Upper lobe of left lung (tissue), 4 donors: ENCODE data around the gene FBXO45.
A peak's percentile ranks its signal among the peaks of the same experiment; 100 is the strongest.

ENCODE experiments used
- EP300 ChIP-seq, 4 donors: sonication (generic); formaldehyde crosslinking; IDR thresholded peaks; one replicate each; pipeline ENCODE4 v1.5.1; 2017; ENCODE audit warnings: antibody characterized with exemption in 4 of 4, control low read depth in 2 of 4
- POLR2A ChIP-seq, 4 donors: fragments of 450-650 bp; IDR thresholded peaks; one replicate each; pipeline ENCODE4 v1.5.1; 2016 to 2017; ENCODE audit warnings: antibody characterized with exemption in 4 of 4, mild to moderate bottlenecking in 2 of 4
- POLR2AphosphoS5 ChIP-seq, 2 donors: sonication (generic); formaldehyde crosslinking; IDR thresholded peaks; one replicate each; pipeline ENCODE4 v1.5.1; 2017; ENCODE audit warnings: antibody characterized with exemption in 2 of 2
- TF ChIP-seq, protein P1 (sequence below), 6 experiments: fragments of 450-650 bp in 4 of 6; fragments of 200-600 bp in 2 of 6; sonication (generic) in 2 of 6; IDR thresholded peaks; one replicate each; pipeline ENCODE4 v1.5.1; 2016 to 2019; ENCODE audit warnings: antibody characterized with exemption in 6 of 6

DNA sequence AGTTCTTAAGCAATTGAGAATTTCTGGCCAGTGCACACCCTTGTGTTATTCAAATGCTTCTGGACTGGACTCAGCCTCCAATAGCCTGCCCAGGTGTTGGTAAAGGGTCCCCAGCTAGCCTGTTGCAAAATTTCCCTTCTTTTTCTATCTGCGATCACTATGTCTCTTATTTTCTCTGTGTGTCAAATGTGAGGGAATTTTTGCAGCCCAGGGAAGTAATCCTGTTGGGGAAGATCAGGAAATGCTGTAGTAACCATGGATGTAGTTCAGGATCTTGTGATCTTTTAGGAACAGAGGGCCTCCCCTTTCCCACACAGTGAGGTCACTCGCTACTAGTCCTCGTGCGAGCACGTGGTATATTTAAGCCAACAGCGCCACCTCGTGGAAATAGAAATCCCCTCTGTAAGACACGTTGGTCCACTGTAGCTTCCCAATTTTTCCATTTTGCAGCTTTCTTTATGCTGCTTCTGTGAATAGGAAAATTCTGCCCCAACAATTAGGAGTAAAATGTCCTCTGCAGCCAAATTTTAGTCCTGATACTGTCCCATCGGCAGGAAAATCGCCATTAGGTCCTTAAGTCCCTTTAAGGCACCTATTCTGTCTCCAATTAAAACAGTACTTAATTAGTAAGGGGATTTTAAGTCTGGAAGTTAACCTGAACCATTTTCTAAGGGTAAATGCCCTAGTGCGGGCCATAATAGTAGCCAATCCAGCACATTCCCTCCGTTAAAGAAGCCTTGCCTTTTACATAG lies 49.3 kb upstream of the FBXO45 start:
- TF ChIP-seq, protein P1, sequence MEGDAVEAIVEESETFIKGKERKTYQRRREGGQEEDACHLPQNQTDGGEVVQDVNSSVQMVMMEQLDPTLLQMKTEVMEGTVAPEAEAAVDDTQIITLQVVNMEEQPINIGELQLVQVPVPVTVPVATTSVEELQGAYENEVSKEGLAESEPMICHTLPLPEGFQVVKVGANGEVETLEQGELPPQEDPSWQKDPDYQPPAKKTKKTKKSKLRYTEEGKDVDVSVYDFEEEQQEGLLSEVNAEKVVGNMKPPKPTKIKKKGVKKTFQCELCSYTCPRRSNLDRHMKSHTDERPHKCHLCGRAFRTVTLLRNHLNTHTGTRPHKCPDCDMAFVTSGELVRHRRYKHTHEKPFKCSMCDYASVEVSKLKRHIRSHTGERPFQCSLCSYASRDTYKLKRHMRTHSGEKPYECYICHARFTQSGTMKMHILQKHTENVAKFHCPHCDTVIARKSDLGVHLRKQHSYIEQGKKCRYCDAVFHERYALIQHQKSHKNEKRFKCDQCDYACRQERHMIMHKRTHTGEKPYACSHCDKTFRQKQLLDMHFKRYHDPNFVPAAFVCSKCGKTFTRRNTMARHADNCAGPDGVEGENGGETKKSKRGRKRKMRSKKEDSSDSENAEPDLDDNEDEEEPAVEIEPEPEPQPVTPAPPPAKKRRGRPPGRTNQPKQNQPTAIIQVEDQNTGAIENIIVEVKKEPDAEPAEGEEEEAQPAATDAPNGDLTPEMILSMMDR (IDR thresholded peaks at IDR 0.05) = peak in 5 of 6 experiments; percentile 28 to 60 (median 43)
- TF ChIP-seq POLR2A (IDR thresholded peaks at IDR 0.05) = no peak
- TF ChIP-seq POLR2AphosphoS5 (IDR thresholded peaks at IDR 0.05) = no peak
- no peak for TF ChIP-seq EP300 (IDR thresholded peaks at IDR 0.05)
